T-helper 1 cell treated with Interleukin-12 subunit alpha and Interleukin-12 subunit beta and Interleukin-4 antibody, amounts not matched to agents 30 ng/mL and 1 ng/mL, for 36 hours (primary cell): ENCODE data around the gene GCKR. TPM values are rescaled to one million over a fixed set of nuclear protein-coding genes. Genes with fewer than 3 reads are reported as not detected.
"Not testable (repeated sequence)": the region's sequence is repeated elsewhere in the genome, so short reads cannot be mapped to it uniquely, and the experiment has no call there.

ENCODE experiments used
- intact Hi-C: fragments of 100-400 bp; cut with micrococcal nuclease; formaldehyde crosslinking; loops from one replicate; pipeline ENCODE4 v1.15.1; 2024
- total RNA-seq: library from RNA; stranded (reverse); gene quantifications from 2 replicates; pipeline ENCODE4 v1.2.3, GENCODE V29; 2022

The GCKR gene
- total RNA-seq, 1 donor from 2014 or later, result not detected

DNA sequence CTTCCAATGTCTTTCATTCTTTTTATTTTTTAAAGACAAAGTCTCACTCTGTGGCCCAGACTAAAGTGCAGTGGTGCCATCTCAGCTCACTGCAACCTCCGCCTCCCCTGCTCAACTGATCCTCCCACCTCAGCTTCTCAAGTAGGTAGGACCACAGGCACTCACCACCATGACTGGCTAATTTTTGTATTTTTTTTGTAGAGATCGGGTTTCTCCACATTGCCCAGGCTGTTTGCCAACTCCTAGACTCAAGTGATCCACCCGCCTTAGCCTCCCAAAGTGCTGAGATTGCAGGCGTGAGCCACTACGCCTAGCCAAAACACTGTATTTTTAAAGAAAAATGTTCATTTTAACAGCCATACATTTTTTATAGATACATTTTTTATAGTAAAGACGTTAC is 12.7 kb downstream of the GCKR start:
- intact Hi-C loops, result no loop called here

DNA sequence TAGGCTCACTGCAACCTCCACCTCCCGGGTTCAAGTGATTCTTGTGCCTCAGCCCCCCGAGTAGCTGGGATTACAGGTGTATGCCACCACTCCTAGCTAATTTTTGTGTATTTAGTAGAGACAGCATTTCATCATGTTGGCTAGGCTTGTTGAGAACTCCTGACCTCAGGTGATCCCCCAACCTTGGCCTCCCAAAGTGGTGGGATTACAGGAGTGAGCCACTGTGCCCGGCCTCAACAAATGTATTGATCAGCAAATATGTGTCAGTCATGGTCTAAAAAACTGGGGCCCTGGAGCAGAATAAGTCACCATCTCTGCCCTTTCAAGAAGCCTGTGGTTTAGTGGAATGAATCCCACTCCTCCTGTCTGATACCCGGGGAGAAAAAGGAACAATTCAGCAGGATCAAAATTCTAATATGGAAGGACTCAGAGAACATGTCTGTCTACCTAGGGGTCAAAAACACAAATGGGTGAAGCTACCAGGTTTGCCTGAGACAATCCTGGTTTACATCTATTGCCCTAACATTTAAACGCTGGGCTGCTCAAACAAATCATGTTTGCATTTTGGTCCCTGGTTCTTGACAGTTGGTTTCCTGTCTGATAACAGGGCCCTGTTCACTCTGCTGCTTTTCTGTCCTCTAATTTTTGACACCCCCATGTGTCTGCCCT is 21.6 kb downstream of the GCKR start:
- intact Hi-C loops, result no loop called here

DNA sequence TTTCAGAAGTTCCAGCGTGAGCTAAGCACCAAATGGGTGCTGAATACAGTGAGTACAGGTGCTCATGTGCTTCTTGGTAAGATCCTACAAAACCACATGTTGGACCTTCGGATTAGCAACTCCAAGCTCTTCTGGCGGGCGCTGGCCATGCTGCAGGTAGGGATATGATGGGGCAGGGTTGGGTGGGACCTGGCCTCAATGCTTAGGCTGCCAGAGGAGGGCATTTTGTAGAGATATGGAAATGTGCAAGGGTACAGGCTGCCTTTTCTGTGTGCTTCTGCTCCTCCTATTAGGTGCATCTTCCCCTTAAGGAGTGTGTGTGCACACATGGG is 22.1 kb downstream of the GCKR start:
- intact Hi-C loops, result no loop called here

DNA sequence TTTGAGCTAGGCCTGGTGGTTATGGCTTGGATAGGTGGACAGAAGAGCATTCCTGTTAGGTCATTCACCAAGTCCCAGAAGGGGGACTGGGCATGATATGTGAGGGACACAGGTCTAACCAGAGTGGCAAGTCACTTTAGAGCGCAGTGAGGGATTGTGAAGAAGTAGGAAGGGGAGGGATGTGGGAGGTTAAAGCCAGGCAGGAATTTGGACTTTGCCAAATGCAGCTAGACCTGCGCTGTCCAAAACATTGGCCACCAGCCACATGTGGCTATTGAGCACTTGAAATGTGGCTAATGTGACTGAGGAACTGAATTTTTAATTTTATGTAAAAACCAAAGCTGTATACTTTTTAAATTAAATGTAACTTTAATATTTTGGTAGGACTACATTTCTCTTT is 23.7 kb downstream of the GCKR start:
- intact Hi-C loops, result no loop called here

DNA sequence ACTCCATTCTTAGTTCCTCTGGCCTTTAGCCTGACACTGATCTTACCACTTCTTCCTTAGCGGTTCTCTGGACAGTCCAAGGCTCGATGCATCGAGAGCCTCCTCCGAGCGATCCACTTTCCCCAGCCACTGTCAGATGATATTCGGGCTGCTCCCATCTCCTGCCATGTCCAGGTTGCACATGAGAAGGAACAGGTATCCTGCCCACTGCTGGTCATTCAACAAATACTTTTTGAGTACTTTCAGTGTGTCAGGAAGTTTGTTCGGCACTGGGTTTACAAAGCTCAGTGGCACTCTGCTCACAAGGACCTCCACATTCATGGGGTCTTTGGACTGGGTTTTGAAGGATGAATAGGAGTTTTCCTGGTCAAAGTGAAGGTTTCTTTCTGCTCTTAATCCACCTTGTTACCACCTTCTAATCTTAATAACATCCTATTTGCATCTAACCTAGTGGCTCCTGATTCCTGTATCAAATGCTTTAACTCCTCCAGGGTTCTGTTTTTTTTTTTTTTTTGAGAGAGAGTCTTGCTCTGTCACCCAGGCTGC is 25.8 kb downstream of the GCKR start:
- intact Hi-C loops, result no loop called here

DNA sequence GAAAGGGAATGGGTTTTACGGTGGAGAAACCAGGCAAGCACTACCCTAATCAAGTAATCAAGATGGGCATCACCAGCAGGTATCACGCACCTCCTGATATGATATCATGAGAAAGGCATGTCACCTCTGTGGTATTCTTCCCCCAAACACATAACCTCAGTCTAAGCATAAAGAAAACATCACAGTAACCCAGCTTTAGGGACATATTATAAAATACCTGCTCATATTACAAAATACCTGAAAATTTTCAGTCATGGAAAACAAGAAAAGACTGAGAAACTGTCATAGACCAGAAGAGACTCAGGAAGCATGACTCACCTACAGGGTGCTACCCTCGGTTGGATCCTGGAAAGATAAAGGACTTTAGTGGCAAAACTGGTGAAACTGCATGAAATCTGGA is 30.5 kb downstream of the GCKR start:
- intact Hi-C loops, result no loop called here

DNA sequence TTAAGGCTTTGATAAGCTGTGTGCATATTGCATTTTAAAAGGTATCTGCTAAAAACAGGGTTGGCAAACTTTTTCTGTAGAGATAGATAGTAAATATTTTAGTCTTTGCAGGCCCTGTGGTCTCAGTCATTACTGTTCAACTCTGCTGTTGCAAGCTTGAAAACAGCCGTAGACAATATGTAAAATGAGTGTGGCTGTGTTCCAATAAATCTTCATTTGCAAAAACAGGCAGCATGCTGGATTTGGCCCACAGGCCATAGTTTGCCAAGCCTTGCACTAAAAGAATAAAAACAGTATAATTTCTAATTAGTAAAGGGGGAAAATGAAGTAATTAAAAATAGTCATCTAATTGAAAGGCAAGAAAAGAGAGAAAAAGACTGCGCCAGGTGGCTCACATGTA is 35.3 kb downstream of the GCKR start:
- intact Hi-C loops, result no loop called here

DNA sequence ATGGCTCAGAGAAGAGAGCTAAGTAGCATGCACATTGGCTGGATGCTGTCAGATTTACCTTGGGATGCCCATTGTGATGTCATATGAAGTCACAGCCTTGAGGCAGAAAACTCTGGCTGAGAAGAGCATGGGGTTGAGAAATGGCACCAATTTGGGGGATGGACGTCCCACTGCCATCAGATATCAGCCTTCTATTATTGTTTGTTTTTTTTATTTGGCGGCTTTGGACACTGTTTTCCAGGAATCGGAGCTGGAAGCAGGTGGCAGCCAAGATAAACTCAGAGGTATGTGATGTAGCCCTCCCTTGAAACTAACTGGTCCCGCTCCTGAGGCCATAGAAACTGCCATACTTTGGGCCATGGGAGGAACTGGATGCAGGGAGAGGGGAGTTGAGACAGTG is 40.6 kb downstream of the GCKR start:
- intact Hi-C loops, result no loop called here

DNA sequence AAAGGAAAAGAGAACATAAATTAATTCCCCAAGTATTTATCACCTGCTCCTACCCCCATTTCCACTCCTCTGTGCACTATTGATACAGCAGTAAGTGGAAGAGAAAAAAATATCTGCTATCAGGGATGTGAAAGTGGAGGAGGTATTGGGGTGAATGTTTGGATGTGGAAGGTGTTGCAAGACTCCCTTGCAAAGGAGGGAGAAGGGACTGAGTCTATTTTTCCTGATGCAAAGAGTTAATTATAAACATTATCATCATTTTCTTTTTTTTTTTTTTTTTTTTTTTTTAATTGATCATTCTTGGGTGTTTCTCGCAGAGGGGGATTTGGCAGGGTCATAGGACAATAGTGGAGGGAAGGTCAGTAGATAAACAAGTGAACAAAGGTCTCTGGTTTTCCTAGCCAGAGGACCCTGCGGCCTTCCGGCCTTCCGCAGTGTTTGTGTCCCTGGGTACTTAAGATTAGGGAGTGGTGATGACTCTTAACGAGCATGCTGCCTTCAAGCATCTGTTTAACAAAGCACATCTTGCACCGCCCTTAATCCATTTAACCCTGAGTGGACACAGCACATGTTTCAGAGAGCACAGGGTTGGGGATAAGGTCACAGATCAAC is 42.3 kb downstream of the GCKR start:
- intact Hi-C loops, result not testable (repeated sequence)

DNA sequence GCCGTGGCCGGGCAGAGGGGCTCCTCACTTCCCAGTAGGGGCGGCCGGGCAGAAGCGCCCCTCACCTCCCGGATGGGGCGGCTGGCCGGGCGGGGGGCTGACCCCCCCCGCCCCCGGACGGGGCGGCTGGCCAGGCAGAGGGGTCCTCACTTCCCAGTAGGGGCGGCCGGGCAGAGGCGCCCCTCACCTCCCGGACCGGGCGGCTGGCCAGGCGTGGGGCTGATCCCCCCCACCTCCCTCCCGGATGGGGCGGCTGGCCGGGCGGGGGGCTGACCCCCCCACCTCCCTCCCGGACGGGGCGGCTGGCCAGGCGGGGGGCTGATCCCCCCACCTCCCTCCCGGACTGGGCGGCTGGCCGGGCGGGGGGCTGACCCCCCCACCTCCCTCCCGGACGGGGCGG is 43.0 kb downstream of the GCKR start:
- intact Hi-C loops, result not testable (repeated sequence)

DNA sequence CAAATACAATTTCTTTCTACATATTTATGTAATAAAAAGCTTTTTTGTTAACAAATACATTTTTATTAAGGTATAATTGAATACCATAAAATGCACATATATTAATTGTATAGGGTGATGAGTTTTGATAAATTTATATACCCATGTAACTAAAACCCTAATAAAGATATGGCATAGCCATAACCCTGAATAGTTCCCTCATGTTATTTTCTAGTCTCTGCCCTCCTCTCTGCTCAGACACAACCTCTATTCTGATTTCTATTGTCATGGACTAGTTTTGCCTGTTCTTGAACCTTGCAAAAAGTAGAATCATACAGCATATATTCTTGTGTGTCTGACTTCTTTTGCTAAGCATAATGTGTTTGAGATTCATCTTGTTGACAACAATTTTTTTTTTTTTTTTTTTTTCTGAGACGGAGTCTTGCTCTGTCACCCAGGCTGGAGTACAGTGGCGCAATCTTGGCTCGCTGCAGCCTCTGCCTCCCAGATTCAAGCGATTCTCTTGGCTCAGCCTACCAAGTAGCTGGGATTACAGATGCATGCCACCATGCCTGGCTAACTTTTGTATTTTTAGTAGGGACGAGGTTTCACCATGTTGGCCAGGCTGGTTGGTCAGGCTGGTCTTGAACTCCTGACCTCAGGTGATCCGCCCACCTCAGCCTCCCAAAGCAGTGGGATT is 47.6 kb downstream of the GCKR start:
- intact Hi-C loops, result no loop called here

DNA sequence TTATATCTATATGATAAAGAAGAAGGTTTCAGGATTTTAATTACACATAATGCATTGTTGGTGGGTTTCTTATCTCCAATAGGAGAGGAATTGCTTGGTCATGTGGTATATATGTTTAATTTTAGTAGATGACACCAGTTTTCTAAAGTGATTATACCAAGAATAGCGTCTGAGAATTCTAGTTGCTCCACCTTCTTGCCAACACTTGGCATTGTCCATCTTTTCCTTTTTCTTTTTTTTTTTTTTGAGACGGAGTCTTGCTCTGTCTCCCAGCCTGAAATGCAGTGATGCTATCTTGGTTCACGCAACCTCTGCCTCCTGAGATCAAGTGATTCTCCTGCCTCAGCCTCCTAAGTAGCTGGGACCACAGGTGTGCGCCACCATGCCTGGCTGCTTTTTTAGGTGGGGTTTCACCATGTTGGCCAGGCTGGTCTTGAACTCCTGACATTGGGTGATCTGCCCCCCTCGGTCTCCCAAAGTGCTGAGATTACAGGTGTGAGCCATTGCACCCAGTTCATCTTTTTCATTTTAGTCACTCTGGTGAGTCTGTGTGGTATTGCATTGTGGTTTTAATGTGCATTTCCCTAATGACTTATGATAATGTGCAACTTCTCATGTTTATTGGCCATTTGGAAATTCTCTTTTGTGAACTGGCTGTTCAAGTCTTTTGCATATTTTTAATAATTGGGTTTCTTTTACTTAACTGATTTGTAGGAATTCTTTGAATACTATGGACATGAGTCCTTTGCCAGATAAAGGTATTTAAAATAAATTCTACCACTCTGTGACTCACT is 48.9 kb downstream of the GCKR start:
- intact Hi-C loops, result no loop called here

DNA sequence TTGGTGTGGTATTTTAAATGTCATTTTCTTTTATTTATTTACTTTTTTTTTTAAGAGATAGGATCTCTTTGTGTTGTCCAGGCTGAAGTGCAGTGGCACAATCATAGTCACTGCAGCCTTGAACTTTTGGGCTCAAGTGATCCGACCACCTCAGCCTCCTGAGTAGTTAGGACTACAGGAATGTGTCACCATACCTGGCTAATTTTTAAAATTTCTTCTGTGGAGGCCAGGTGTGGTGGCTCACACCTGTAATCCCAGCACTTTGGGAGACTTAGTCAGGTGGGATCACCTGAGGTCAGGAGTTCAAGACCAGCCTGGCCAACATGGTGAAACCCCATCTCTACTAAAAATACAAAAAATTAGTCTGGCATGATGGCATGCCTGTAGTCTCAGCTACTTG is 52.7 kb downstream of the GCKR start:
- intact Hi-C loops, result no loop called here

DNA sequence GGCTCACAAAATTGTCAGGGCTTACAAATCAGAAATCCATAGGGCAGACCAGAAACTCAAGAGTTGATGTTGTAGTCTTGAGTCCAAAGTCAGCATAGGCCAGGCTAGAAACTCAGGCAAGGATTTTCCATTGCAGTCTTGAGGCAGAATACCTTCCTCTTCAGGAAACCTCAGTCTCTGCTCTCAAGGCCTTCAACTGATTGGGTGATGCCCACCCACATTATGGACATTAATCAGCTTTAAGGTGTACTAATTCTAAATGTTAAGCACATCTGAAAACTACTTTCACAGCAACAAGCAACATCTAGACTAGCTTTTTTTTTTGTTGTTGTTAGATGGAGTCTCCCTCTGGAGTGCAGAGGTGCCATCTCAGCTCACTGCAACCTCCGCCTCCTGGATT is 54.9 kb downstream of the GCKR start:
- intact Hi-C loops, result no loop called here

DNA sequence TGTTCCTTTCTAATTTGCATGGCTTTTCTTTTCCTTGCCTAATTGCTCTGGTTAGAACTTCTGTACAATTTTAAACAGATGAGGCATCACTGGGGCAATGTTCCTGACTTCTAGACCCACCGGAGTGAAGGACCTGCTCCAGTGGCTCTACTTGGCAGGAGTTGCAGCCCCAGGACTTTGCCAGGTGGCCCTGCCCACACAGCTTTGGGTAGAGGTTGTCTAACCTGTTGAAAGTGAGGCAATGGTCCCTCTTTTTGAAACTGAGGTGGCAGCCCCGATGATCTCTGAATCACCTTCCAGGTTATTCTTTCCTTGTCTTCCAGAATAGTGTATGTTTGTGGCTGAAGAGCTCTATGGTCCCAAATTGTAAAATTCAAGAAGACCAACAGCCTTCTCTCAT is 56.3 kb downstream of the GCKR start:
- intact Hi-C loops, result no loop called here

DNA sequence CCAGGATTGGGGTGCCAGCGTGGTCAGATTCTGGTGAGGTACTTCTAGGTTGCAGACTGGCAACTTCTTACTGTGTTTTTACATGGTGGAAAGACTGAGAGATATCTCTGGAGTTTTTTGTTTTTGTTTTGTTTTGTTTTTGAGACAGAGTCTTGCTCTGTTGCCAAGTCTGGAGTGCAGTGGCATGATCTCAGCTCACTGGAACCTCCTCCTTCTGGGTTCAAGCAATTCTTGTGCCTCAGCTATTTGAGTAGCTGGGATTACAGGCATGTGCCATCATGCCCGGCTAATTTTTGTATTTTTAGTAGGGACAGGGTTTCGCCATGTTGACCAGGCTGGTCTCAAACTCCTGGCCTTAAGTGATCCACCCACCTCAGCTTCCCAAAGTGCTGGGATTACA is 57.8 kb downstream of the GCKR start:
- intact Hi-C loops, result not testable (repeated sequence)

DNA sequence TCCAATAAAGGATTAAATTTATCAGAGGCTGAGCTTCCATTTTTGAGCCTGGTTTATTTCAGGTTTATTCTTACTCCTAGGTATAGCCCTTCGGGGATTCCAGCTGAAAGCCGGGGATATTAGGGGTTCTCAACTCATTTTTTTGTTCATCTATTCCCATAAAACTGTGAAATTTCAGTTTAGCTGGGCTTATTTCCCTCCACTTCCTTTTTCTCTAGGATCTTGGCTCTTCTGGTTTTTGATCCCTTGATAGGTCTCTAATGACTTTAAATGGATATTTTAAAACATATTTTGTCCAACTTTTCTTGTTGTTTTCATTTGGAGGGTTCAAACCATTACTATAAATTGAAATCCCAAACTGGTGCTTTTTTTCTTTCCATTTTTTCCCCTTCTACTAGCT is 62.6 kb downstream of the GCKR start:
- intact Hi-C loops, result no loop called here

DNA sequence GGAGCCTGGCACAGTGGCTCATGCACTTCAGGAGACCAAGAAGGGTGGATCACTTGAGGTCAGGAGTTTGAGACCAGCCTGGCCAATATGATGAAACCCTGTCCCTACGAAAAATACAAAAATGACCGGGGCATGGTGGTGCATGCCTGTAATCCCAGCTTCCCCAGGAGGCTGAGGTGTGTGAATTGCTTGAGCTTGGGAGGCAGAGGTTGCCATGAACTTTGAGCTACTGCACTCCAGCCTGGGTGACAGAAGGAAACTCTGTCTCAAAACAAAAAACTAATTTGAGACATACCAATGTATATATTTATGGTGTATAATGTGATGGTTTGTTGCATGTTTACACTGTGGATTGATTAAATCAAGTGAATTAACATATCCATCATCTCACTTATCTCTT is 64.4 kb downstream of the GCKR start:
- intact Hi-C loops, result no loop called here

DNA sequence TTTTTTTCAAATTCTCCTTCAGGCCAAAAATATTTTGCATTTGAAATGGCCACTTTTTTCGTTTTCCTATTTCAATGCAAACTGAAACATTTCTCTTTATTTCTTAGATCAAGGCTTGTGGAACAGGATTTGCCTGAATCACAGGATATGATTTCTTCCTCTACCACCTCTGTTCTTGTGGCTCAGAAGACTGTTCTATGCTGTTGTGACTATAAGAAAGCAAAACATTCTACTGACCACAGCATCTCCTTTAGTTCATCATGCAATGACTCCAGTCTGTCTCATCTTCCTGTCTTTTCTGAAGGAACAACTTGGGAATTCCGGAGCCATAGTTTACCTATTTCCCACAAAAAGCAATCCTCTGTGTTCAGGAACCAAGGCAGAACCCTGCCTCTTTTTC is 70.0 kb downstream of the GCKR start:
- intact Hi-C loops, result no loop called here

DNA sequence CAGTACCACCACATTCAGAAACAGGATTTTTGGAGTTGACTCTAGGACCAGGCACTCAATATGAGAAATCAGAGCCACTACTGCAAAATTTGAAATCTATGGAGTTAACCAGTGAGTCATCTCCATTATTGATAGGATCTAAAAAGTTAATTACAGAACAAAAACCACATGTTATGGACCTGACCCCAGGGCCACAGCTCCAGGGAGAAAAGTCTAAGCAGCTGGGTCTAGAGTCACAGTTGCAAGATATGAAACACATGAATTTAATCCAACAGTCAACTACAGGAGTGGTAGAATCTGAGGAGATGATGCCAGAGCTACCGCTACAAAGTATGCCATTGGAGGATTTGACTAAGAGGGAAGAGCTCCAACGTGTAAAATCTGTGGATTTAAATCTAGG is 72.8 kb downstream of the GCKR start:
- intact Hi-C loops, result no loop called here

DNA sequence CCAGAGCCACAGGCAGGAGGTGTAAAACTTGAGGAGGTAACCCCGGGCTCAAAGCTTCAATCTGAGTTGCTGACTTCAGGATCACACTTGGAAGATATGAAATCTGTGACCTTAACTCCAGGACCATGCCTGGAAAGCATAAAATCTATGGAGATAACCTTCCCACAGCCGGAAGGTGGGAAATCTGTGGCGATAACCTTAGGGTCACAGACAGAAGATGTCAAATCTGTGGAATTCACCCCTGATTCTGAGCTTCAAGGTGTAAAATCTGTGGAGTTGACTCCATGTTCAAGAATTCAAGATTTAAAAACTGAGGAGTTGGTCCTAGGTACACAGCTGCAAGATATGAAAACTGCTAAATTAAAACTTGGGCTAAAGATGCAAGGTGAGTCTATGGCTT is 74.6 kb downstream of the GCKR start:
- intact Hi-C loops, result no loop called here

DNA sequence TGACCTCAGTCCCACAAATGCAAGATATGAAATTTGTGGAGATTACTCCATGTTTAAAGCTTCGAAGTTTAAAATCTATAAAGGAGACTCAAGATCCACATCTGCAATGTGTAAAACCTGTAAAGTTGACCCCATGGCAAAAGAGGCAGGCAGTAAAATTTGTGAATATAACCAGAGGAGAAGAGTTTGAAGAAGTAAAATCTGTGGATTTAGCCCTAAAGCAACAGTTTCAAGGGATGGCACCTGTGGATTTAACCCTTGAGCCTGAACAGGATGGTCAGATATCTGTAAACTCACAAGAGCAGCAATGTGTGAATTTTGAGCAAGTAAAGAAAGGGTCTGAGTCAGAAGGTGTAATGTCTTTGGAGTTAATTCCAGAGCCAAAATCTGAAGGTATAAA is 75.0 kb downstream of the GCKR start:
- intact Hi-C loops, result no loop called here
